Muscle layer of colon (tissue), 2 donors: ENCODE data around the gene TNFAIP8L1.

Experiments used
- H3K27ac ChIP-seq: one replicate; pipeline ENCODE4 v1.7.0; 2013; ENCODE audit warnings: low read depth, mild to moderate bottlenecking, low read length, moderate library complexity
- H3K27me3 ChIP-seq, 2 donors: one replicate each; pipeline ENCODE4 v1.7.0; 2013; ENCODE audit warnings: low read length in 2 of 2, mild to moderate bottlenecking in 2 of 2; ENCODE audit not compliant: insufficient read depth in 2 of 2, control insufficient read depth in 1 of 2
- H3K36me3 ChIP-seq: one replicate; pipeline ENCODE4 v1.7.0; 2013; ENCODE audit warnings: mild to moderate bottlenecking, low read length; ENCODE audit not compliant: insufficient read depth
- H3K4me1 ChIP-seq: one replicate; pipeline ENCODE4 v1.7.0; 2013; ENCODE audit warnings: mild to moderate bottlenecking, low read length; ENCODE audit not compliant: insufficient read depth
- H3K4me3 ChIP-seq, 2 donors: one replicate each; pipeline ENCODE4 v1.7.0; 2013; ENCODE audit warnings: low read length in 2 of 2, low read depth in 1 of 2, mild to moderate bottlenecking in 1 of 2, moderate library complexity in 1 of 2
- H3K9ac ChIP-seq: one replicate; pipeline ENCODE4 v1.7.0; 2013; ENCODE audit warnings: low read length
- H3K9me3 ChIP-seq: one replicate; pipeline ENCODE4 v1.7.0; 2013; ENCODE audit warnings: mild to moderate bottlenecking, low read length
- donor health status: abdominal sarcoma.
- donor health status: Adenocarcinoma of cecum.

Gene TNFAIP8L1

GRCh38 chr19:4618019-4618418, 21.3 kb upstream of the TNFAIP8L1 start:
- no peaks in the 10 kb centered on the region for H3K36me3 ChIP-seq
- H3K9me3 ChIP-seq = no peaks in the 10 kb centered on the region
- H3K9ac ChIP-seq = no peak overlapping the region
- H3K27ac ChIP-seq = no peak overlapping the region
- no peak overlapping the region for H3K4me3 ChIP-seq
- peaks cover 9 to 16% of the 10 kb centered on the region in 2 donors for H3K27me3 ChIP-seq
- H3K4me1 ChIP-seq = no peaks in the 10 kb centered on the region

- H3K27ac ChIP-seq = no peak overlapping the region
- no peaks in the 10 kb centered on the region for H3K4me1 ChIP-seq
- no peak overlapping the region for H3K9ac ChIP-seq
- H3K9me3 ChIP-seq = no peaks in the 10 kb centered on the region
- H3K4me3 ChIP-seq = no peak overlapping the region
- H3K27me3 ChIP-seq = peaks cover 9 to 16% of the 10 kb centered on the region in 2 donors
- H3K36me3 ChIP-seq = no peaks in the 10 kb centered on the region
Measured at GRCh38 chr19:4619668-4620294, 19.5 kb upstream of the TNFAIP8L1 start.

GRCh38 chr19:4620675-4621074, 18.6 kb upstream of the TNFAIP8L1 start:
- no peaks in the 10 kb centered on the region for H3K36me3 ChIP-seq
- H3K27ac ChIP-seq = no peak overlapping the region
- no peaks in the 10 kb centered on the region for H3K4me1 ChIP-seq
- H3K4me3 ChIP-seq = no peak overlapping the region
- H3K27me3 ChIP-seq = peaks cover 9 to 16% of the 10 kb centered on the region in 2 donors
- H3K9me3 ChIP-seq = no peaks in the 10 kb centered on the region
- H3K9ac ChIP-seq = no peak overlapping the region

- Histone ChIP-seq H3K27me3 (peaks cover 9 to 16% of the 10 kb centered on the region in 2 donors), H3K36me3 (no peaks in the 10 kb centered on the region), H3K9me3 (no peaks in the 10 kb centered on the region), H3K4me3 (no peak overlapping the region), H3K9ac (no peak overlapping the region), H3K4me1 (no peaks in the 10 kb centered on the region), H3K27ac (no peak overlapping the region)
Measured at GRCh38 chr19:4622695-4623421, 16.5 kb upstream of the TNFAIP8L1 start.

DNA sequence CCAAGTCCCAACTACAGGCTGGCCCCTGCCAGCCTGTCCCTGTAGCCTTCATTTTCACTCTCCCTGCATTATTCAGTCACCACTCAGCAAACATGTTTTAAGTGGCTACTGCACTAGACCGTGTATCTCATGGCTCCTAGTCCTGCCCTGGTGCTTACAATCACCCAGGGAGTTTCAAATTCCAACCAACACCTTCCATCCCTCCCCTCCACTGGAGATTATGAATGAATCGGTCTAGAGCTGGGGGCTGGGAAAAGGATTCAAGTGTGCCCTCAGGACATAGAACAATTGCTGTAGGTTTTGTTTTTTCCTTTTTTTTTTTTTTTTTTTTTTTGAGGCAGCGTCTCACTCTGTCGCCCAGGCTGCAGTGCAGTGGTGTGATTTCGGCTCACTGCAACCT, 15.0 kb upstream of the TNFAIP8L1 start:
- H3K27ac ChIP-seq = no peak overlapping the region
- H3K4me1 ChIP-seq = no peaks in the 10 kb centered on the region
- H3K9ac ChIP-seq = no peak overlapping the region
- H3K9me3 ChIP-seq = no peaks in the 10 kb centered on the region
- H3K36me3 ChIP-seq = no peaks in the 10 kb centered on the region
- no peak overlapping the region for H3K4me3 ChIP-seq
- peaks cover 9 to 16% of the 10 kb centered on the region in 2 donors for H3K27me3 ChIP-seq

GRCh38 chr19:4624733-4625362, 14.5 kb upstream of the TNFAIP8L1 start:
- H3K9ac ChIP-seq = no peak overlapping the region
- H3K27me3 ChIP-seq = peaks cover 6 to 14% of the 10 kb centered on the region in 2 donors
- no peaks in the 10 kb centered on the region for H3K9me3 ChIP-seq
- no peaks in the 10 kb centered on the region for H3K36me3 ChIP-seq
- no peaks in the 10 kb centered on the region for H3K4me1 ChIP-seq
- H3K4me3 ChIP-seq = no peak overlapping the region
- no peak overlapping the region for H3K27ac ChIP-seq

DNA sequence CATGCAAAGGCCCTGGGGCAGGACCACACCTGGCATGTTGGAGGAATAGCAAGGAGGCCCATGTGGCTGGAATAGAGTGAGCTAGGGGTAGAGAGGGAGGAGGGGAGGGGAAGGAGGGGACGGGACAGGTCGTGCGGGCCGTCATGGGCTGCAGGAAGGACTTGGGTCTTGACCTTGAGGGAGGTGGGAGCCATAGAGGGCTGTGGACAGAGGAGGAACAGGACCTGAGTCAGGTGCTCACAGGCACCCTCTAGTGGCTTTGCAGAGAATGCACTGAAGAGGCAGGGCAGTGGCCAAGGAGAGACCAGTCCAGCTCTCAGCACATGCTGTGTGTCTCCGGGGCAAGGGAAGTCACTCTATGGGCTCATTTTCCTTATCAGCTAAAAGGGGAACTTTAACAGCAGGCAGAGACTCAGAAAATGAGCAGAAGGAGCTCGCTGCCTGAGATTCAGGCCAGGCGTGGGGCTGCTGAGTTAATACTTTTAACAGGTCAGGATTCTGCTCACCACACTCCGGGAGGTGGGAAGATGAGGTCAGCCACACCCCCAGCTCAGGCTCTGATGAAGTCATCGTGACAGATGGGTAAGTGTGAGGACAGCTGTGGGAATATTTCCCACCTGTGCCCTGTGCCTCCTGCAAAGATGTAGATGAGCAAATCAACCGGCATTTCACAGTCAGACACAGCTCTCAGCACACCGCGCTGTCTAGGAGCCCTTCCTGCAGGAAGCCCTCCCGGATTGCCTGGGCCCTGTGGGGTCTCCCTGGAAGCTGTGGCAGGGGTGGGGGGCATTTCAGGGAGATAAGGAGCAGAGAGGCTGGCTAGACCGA, 6.0 kb upstream of the TNFAIP8L1 start:
- Histone ChIP-seq H3K27ac (no peak overlapping the region), H3K4me1 (peaks cover 11% of the 10 kb centered on the region)

GRCh38 chr19:4635754-4636116, 3.6 kb upstream of the TNFAIP8L1 start:
- no peaks in the 10 kb centered on the region for H3K36me3 ChIP-seq
- peak overlapping the region; percentile 70 to 76 for H3K4me3 ChIP-seq
- no peaks in the 10 kb centered on the region for H3K27me3 ChIP-seq
- H3K9ac ChIP-seq = no peak overlapping the region
- H3K27ac ChIP-seq = peak overlapping the region; percentile 7
- H3K9me3 ChIP-seq = no peaks in the 10 kb centered on the region
- peaks cover 15% of the 10 kb centered on the region for H3K4me1 ChIP-seq

More for the DNA sequence above, 6.0 kb upstream of the TNFAIP8L1 start:
- no peaks in the 10 kb centered on the region for H3K27me3 ChIP-seq
- no peaks in the 10 kb centered on the region for H3K36me3 ChIP-seq
- H3K9ac ChIP-seq = no peak overlapping the region
- H3K4me3 ChIP-seq = no peak overlapping the region
- no peaks in the 10 kb centered on the region for H3K9me3 ChIP-seq

DNA sequence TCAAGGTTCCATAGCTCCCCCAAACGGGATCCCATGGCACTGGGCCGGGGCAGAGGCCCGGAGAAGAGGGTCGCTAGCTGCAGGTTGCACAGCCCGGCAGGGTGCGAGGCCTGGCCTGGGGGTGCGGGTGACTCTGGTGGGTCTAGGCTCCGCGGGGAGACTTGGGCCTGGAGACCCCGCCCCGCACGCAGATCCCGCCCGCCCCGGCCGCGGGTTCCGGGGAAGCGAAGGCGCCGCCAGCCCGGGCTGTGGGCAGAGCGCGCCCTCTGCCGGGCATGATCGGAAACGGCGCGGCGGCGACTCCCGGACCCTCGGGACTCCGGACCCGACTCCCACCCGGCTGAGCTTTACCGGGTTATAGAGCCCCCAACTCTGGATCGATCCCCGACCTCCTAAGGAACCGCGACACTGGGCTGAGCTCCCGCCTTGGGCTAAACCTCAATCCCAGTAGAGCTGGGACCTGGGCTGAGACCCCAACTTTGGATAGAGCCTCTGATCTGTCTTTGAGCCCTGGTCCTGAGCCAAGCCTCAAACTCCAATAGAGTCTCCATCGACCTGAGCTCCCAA, 3.1 kb upstream of the TNFAIP8L1 start:
- H3K27ac ChIP-seq = peak overlapping the region; percentile 7

GRCh38 chr19:4636761-4637160, 2.6 kb upstream of the TNFAIP8L1 start:
- H3K9ac ChIP-seq = peak overlapping the region; percentile 5

More for the DNA sequence above, 3.1 kb upstream of the TNFAIP8L1 start:
- H3K9me3 ChIP-seq = no peaks in the 10 kb centered on the region
- peaks cover 19% of the 10 kb centered on the region for H3K4me1 ChIP-seq
- peak overlapping the region; percentile 5 for H3K9ac ChIP-seq
- H3K36me3 ChIP-seq = no peaks in the 10 kb centered on the region
- no peaks in the 10 kb centered on the region for H3K27me3 ChIP-seq
- H3K4me3 ChIP-seq = peak overlapping the region; percentile 70 to 76

GRCh38 chr19:4638317-4638716, 999 bp upstream of the TNFAIP8L1 start:
- Histone ChIP-seq H3K4me1 (peaks cover 31% of the 10 kb centered on the region), H3K27ac (peak overlapping the region; percentile 49), H3K36me3 (no peaks in the 10 kb centered on the region), H3K9ac (no peak overlapping the region), H3K27me3 (no peaks in the 10 kb centered on the region), H3K4me3 (no peak overlapping the region), H3K9me3 (no peaks in the 10 kb centered on the region)

More at GRCh38 chr19:4636761-4637160, 2.6 kb upstream of the TNFAIP8L1 start:
- Histone ChIP-seq H3K9me3 (no peaks in the 10 kb centered on the region), H3K4me3 (peak overlapping the region in 1 of 2 donors; percentile 76), H3K36me3 (no peaks in the 10 kb centered on the region), H3K27me3 (no peaks in the 10 kb centered on the region), H3K27ac (no peak overlapping the region), H3K4me1 (peaks cover 24% of the 10 kb centered on the region)
